Measurements from ENCODE around the gene SLC6A4.

SLC6A4 gene

GRCh38 chr17:30243568-30243967 lies 8.1 kb upstream of the SLC6A4 start:
- DNase-seq (ENCODE audit: low read depth in 1 of 2, low spot score in 1 of 2): no peak
- Histone ChIP-seq H3K27me3 (ENCODE audit: insufficient read depth, poor library complexity, severe bottlenecking) (no peaks in the 10 kb centered on the region), H3K27ac (replicated peaks) (no peak overlapping the region), H3K4me3 (replicated peaks; ENCODE audit: insufficient read depth, low read length) (no peak overlapping the region)
- TF ChIP-seq GABPA (IDR thresholded peaks at IDR 0.05; ENCODE audit: low read depth): no peak
- TF ChIP-seq POLR2AphosphoS5 (IDR thresholded peaks at IDR 0.05; ENCODE audit: low read depth): no peak
- TF ChIP-seq, protein P1, sequence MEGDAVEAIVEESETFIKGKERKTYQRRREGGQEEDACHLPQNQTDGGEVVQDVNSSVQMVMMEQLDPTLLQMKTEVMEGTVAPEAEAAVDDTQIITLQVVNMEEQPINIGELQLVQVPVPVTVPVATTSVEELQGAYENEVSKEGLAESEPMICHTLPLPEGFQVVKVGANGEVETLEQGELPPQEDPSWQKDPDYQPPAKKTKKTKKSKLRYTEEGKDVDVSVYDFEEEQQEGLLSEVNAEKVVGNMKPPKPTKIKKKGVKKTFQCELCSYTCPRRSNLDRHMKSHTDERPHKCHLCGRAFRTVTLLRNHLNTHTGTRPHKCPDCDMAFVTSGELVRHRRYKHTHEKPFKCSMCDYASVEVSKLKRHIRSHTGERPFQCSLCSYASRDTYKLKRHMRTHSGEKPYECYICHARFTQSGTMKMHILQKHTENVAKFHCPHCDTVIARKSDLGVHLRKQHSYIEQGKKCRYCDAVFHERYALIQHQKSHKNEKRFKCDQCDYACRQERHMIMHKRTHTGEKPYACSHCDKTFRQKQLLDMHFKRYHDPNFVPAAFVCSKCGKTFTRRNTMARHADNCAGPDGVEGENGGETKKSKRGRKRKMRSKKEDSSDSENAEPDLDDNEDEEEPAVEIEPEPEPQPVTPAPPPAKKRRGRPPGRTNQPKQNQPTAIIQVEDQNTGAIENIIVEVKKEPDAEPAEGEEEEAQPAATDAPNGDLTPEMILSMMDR (IDR thresholded peaks at IDR 0.05; ENCODE audit: insufficient read depth, low read length): no peak
- no peak for TF ChIP-seq SPI1 (IDR thresholded peaks at IDR 0.05; ENCODE audit: borderline replicate concordance, low read depth)
- TF ChIP-seq REST (IDR thresholded peaks at IDR 0.05; ENCODE audit: insufficient replicate concordance, low read depth): no peak

- TF ChIP-seq, protein P1 (IDR thresholded peaks at IDR 0.05; ENCODE audit: insufficient read depth, low read length): no peak
- no peak for TF ChIP-seq SPI1 (IDR thresholded peaks at IDR 0.05; ENCODE audit: borderline replicate concordance, low read depth)
- no peak for TF ChIP-seq POLR2AphosphoS5 (IDR thresholded peaks at IDR 0.05; ENCODE audit: low read depth)
- no peak for TF ChIP-seq REST (IDR thresholded peaks at IDR 0.05; ENCODE audit: insufficient replicate concordance, low read depth)
- no peak for TF ChIP-seq GABPA (IDR thresholded peaks at IDR 0.05; ENCODE audit: low read depth)
- Histone ChIP-seq H3K4me3 (replicated peaks; ENCODE audit: insufficient read depth, low read length) (no peak overlapping the region), H3K27me3 (ENCODE audit: insufficient read depth, poor library complexity, severe bottlenecking) (no peaks in the 10 kb centered on the region), H3K27ac (replicated peaks) (no peak overlapping the region)
- no peak for DNase-seq (ENCODE audit: low read depth in 1 of 2, low spot score in 1 of 2)
Observed at GRCh38 chr17:30243002-30243401, 7.5 kb upstream of the SLC6A4 start.

DNA sequence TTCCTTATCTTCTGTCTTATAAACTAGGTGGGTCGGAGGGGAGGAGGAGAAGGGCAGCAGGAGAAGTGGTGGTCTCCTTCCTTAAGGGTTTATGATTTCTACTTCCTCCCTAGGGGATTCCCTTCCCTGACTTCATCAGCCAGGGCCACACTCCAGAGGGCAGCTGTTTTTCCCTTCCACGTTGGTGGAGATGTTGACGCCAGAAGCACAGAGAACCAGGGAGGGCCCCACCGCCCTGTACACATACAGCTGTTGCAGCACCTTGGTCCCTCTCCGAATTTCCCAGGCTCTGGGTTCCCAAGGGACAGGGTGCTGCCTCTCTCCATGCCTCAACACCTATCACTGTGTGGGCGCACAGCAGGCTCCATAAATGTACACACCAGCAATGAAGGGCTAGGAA lies 5.6 kb upstream of the SLC6A4 start:
- Histone ChIP-seq H3K27ac (replicated peaks) (no peak overlapping the region), H3K27me3 (ENCODE audit: insufficient read depth, poor library complexity, severe bottlenecking) (peaks cover 8% of the 10 kb centered on the region), H3K4me3 (replicated peaks; ENCODE audit: insufficient read depth, low read length) (no peak overlapping the region)
- DNase-seq (ENCODE audit: low read depth in 1 of 2, low spot score in 1 of 2): no peak
- TF ChIP-seq REST (IDR thresholded peaks at IDR 0.05; ENCODE audit: insufficient replicate concordance, low read depth): no peak
- TF ChIP-seq, protein P1 (IDR thresholded peaks at IDR 0.05; ENCODE audit: insufficient read depth, low read length): no peak
- no peak for TF ChIP-seq GABPA (IDR thresholded peaks at IDR 0.05; ENCODE audit: low read depth)
- TF ChIP-seq POLR2AphosphoS5 (IDR thresholded peaks at IDR 0.05; ENCODE audit: low read depth): no peak
- no peak for TF ChIP-seq SPI1 (IDR thresholded peaks at IDR 0.05; ENCODE audit: borderline replicate concordance, low read depth)
